ENCODE data around the gene ART3. TPM values are rescaled to one million over a fixed set of nuclear protein-coding genes. Genes with fewer than 3 reads are reported as not detected.

The ART3 gene
- total RNA-seq, 1 experiment from 2014 or later = 0.59 TPM

- CTCF ChIA-PET = no interaction called here
- Mint-ChIP-seq H3K36me3 (no peaks in the 10 kb centered on the region), H3K4me1 (no peaks in the 10 kb centered on the region), H3K27me3 (ENCODE audit: low read depth) (peaks cover 5% of the 10 kb centered on the region; the same call in 1 of the 2 replicates), H3K9me3 (no peaks in the 10 kb centered on the region), H3K27ac (no peak overlapping the region), H3K4me3 (no peak overlapping the region)
- TF ChIP-seq OVOL2 (CRISPR knock-in tag; IDR thresholded peaks at IDR 0.05; ENCODE audit: borderline replicate concordance) (no peak), RORB (CRISPR knock-in tag; IDR thresholded peaks at IDR 0.05) (no peak), ERG (CRISPR knock-in tag; IDR thresholded peaks at IDR 0.05) (no peak), TEAD4 (CRISPR knock-in tag; IDR thresholded peaks at IDR 0.05) (no peak), TEAD1 (CRISPR knock-in tag; IDR thresholded peaks at IDR 0.05) (no peak), NFATC4 (CRISPR knock-in tag; IDR thresholded peaks at IDR 0.05) (no peak), E2F5 (CRISPR knock-in tag; IDR thresholded peaks at IDR 0.05) (no peak), TP53 (CRISPR knock-in tag; IDR thresholded peaks at IDR 0.05) (no peak), E2F4 (CRISPR knock-in tag; IDR thresholded peaks at IDR 0.05; ENCODE audit: borderline replicate concordance, low read depth) (no peak), SMAD4 (CRISPR knock-in tag; IDR thresholded peaks at IDR 0.05) (no peak), ZNF396 (CRISPR knock-in tag; IDR thresholded peaks at IDR 0.05; ENCODE audit: borderline replicate concordance) (no peak), ETV6 (CRISPR knock-in tag; IDR thresholded peaks at IDR 0.05) (no peak), SMAD3 (CRISPR knock-in tag; IDR thresholded peaks at IDR 0.05; ENCODE audit: borderline replicate concordance) (no peak), ZNF416 (CRISPR knock-in tag; IDR thresholded peaks at IDR 0.05) (no peak), E2F1 (CRISPR knock-in tag; IDR thresholded peaks at IDR 0.05) (no peak), AFF4 (CRISPR knock-in tag; IDR thresholded peaks at IDR 0.05; ENCODE audit: borderline replicate concordance) (no peak), CTCF (IDR thresholded peaks at IDR 0.05) (no peak), NFE2L1 (CRISPR knock-in tag; IDR thresholded peaks at IDR 0.05) (no peak), ZBTB43 (CRISPR knock-in tag; IDR thresholded peaks at IDR 0.05) (no peak), MYBL2 (CRISPR knock-in tag; IDR thresholded peaks at IDR 0.05) (no peak)
- POLR2A ChIA-PET = no interaction called here
- DNase-seq (ENCODE audit: low spot score) = no peak
- no peak for ATAC-seq
Measured at GRCh38 chr4:76029300-76029699, 45.2 kb upstream of the ART3 start.
